ENCODE data around the gene LRMDA.

LRMDA gene

GRCh38 chr10:75972491-75973276 is 541.3 kb downstream of the LRMDA start:
- no peak for DNase-seq

GRCh38 chr10:75974080-75974479 is 542.7 kb downstream of the LRMDA start:
- DNase-seq, result no peak

GRCh38 chr10:75976681-75977080 is 545.3 kb downstream of the LRMDA start:
- no peak for DNase-seq

GRCh38 chr10:75977139-75977538 is 545.7 kb downstream of the LRMDA start:
- no peak for DNase-seq

GRCh38 chr10:75978213-75978612 is 546.8 kb downstream of the LRMDA start:
- DNase-seq, result no peak

GRCh38 chr10:75980419-75981002 is 549.1 kb downstream of the LRMDA start:
- DNase-seq, result no peak

- no peak for DNase-seq
These were observed 551.4 kb downstream of the LRMDA start for GRCh38 chr10:75982611-75983369.

GRCh38 chr10:75984067-75984466 is 552.6 kb downstream of the LRMDA start:
- DNase-seq, result no peak

- DNase-seq, result no peak
These were observed 556.2 kb downstream of the LRMDA start for GRCh38 chr10:75987616-75988015.

- no peak for DNase-seq
These were observed 563.1 kb downstream of the LRMDA start for GRCh38 chr10:75994357-75995040.

GRCh38 chr10:75995041-75995430 is 563.6 kb downstream of the LRMDA start:
- DNase-seq, result no peak

GRCh38 chr10:75995720-75996119 is 564.3 kb downstream of the LRMDA start:
- DNase-seq, result no peak

- no peak for DNase-seq
These were observed 567.6 kb downstream of the LRMDA start for GRCh38 chr10:75999001-75999400.

GRCh38 chr10:75999515-76000209 is 568.2 kb downstream of the LRMDA start:
- no peak for DNase-seq

- no peak for DNase-seq
These were observed 569.1 kb downstream of the LRMDA start for GRCh38 chr10:76000550-76000949.

- DNase-seq, result no peak
These were observed 569.6 kb downstream of the LRMDA start for GRCh38 chr10:76001019-76001418.

GRCh38 chr10:76001461-76001860 is 570.0 kb downstream of the LRMDA start:
- DNase-seq, result no peak

GRCh38 chr10:76002262-76002854 is 570.9 kb downstream of the LRMDA start:
- DNase-seq, result no peak

- no peak for DNase-seq
These were observed 576.3 kb downstream of the LRMDA start for GRCh38 chr10:76007667-76008181.

- no peak for DNase-seq
These were observed 578.1 kb downstream of the LRMDA start for GRCh38 chr10:76009531-76009930.

- DNase-seq, result no peak
These were observed 579.3 kb downstream of the LRMDA start for GRCh38 chr10:76010703-76011102.
